K562 (cell line): Measurements from ENCODE around the gene CLCNKA. TPM values are rescaled to one million over a fixed set of nuclear protein-coding genes. Genes with fewer than 3 reads are reported as not detected.

Experiments used
- BCOR ChIP-seq: fragments of 450-650 bp; IDR thresholded peaks from 2 replicates; pipeline ENCODE4 v1.6.1; 2016
- E2F5 ChIP-seq: sonication (generic); formaldehyde crosslinking; IDR thresholded peaks from 2 replicates; pipeline ENCODE4 v1.8.0; 2022; ENCODE audit warnings: mild to moderate bottlenecking, missing genetic modification reagents
- HMGN3 ChIP-seq: IDR thresholded peaks from 2 replicates; pipeline ENCODE4 v1.6.1; 2011; ENCODE audit warnings: borderline replicate concordance, low read depth, mild to moderate bottlenecking, mixed read lengths, low read length; ENCODE audit not compliant: insufficient read length; ENCODE audit errors: extremely low read depth
- NFATC3 ChIP-seq: fragments of 450-650 bp; IDR thresholded peaks from 2 replicates; pipeline ENCODE4 v1.6.1; 2017; ENCODE audit warnings: mild to moderate bottlenecking
- POLR2H ChIP-seq: IDR thresholded peaks from 2 replicates; pipeline ENCODE4 v1.6.1; 2016; ENCODE audit warnings: missing genetic modification characterization, low read depth, mild to moderate bottlenecking, control low read depth, missing compliant biosample characterization, moderate library complexity
- TEAD4 ChIP-seq, 2 experiments: sonication (generic) in 1 of 2; formaldehyde crosslinking in 1 of 2; IDR thresholded peaks; 2 replicates each; pipeline versions ENCODE4 v1.6.1 to v1.8.0; 2012 to 2022; ENCODE audit warnings: borderline replicate concordance in 1 of 2, inconsistent platforms in 1 of 2, low read length in 1 of 2, mild to moderate bottlenecking in 1 of 2, missing genetic modification reagents in 1 of 2
- TSHZ1 ChIP-seq: fragments of 250-450 bp; sonication (Bioruptor Pico); IDR thresholded peaks from 2 replicates; pipeline ENCODE4 v1.4.0; 2020; ENCODE audit warnings: mild to moderate bottlenecking, moderate library complexity
- ZBTB17 ChIP-seq: fragments of 450-650 bp; formaldehyde crosslinking; IDR thresholded peaks from 2 replicates; pipeline ENCODE4 v1.4.0; 2020; ENCODE audit warnings: mild to moderate bottlenecking
- polyA plus RNA-seq, 8 experiments: library from polyadenylated mRNA; depleted of rRNA in 4 of 8; stranded (reverse) in 5 of 8; unstranded in 3 of 8; fragments of >200 nt; fragmentation: Nextera tagmentation in 2 of 8; fragmentation: Illumina TruSeq in 1 of 8; extraction: Ambion mirVana in 2 of 8; extraction: Trizol in 1 of 8; gene quantifications; 2 replicates each; pipeline versions ENCODE4 v1.2.1 to v1.2.3, GENCODE V29; 2011 to 2014; ENCODE audit warnings: inconsistent platforms in 1 of 8, missing spikeins in 1 of 8
- total RNA-seq, 7 experiments: library from RNA; depleted of rRNA in 6 of 7; stranded (reverse); fragments of >200 nt in 6 of 7; fragmentation: Illumina TruSeq in 2 of 7; extraction: Trizol in 2 of 7; gene quantifications; 2 replicates each; pipeline versions ENCODE4 v1.2.1 to v1.2.3, GENCODE V29; 2011 to 2021; ENCODE audit warnings: low replicate concordance in 1 of 7
- TF ChIP-seq, protein P1 (sequence below): sonication (generic); formaldehyde crosslinking; IDR thresholded peaks from 2 replicates; pipeline ENCODE4 v1.8.0; 2022; ENCODE audit warnings: missing genetic modification reagents, mild to moderate bottlenecking, borderline replicate concordance
- TF ChIP-seq, protein P2 (sequence below): fragments of 450-650 bp; IDR thresholded peaks from 2 replicates; pipeline ENCODE4 v1.6.1; 2018; ENCODE audit not compliant: partially characterized antibody

Gene CLCNKA
- total and polyA plus RNA-seq, 9 of the 15 experiments (the other 6 are each of a cell fraction or from before 2014, with no cell fraction given) = 0.03 to 0.37 (median 0.10) TPM; not detected in 3

- peak; percentile 83 for TF ChIP-seq HMGN3
- no peak for TF ChIP-seq E2F5
- TF ChIP-seq, protein P1, sequence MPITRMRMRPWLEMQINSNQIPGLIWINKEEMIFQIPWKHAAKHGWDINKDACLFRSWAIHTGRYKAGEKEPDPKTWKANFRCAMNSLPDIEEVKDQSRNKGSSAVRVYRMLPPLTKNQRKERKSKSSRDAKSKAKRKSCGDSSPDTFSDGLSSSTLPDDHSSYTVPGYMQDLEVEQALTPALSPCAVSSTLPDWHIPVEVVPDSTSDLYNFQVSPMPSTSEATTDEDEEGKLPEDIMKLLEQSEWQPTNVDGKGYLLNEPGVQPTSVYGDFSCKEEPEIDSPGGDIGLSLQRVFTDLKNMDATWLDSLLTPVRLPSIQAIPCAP = no peak
- TF ChIP-seq, protein P2, sequence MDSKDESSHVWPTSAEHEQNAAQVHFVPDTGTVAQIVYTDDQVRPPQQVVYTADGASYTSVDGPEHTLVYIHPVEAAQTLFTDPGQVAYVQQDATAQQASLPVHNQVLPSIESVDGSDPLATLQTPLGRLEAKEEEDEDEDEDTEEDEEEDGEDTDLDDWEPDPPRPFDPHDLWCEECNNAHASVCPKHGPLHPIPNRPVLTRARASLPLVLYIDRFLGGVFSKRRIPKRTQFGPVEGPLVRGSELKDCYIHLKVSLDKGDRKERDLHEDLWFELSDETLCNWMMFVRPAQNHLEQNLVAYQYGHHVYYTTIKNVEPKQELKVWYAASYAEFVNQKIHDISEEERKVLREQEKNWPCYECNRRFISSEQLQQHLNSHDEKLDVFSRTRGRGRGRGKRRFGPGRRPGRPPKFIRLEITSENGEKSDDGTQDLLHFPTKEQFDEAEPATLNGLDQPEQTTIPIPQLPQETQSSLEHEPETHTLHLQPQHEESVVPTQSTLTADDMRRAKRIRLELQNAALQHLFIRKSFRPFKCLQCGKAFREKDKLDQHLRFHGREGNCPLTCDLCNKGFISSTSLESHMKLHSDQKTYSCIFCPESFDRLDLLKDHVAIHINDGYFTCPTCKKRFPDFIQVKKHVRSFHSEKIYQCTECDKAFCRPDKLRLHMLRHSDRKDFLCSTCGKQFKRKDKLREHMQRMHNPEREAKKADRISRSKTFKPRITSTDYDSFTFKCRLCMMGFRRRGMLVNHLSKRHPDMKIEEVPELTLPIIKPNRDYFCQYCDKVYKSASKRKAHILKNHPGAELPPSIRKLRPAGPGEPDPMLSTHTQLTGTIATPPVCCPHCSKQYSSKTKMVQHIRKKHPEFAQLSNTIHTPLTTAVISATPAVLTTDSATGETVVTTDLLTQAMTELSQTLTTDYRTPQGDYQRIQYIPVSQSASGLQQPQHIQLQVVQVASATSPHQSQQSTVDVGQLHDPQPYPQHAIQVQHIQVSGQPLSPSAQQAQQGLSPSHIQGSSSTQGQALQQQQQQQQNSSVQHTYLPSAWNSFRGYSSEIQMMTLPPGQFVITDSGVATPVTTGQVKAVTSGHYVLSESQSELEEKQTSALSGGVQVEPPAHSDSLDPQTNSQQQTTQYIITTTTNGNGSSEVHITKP = no peak
- peak; percentile 96 for TF ChIP-seq BCOR
- TF ChIP-seq ZBTB17 (CRISPR knock-in tag) = peak; percentile 58; the same call in 1 of the 2 replicates
- peak; percentile 40; the same call in 1 of the 2 replicates for TF ChIP-seq TEAD4 (IDR thresholded peaks at IDR 0.05; ENCODE audit: low read length)
- no peak for TF ChIP-seq TEAD4 (CRISPR knock-in tag; IDR thresholded peaks at IDR 0.05; ENCODE audit: borderline replicate concordance)
- no peak for TF ChIP-seq TSHZ1 (CRISPR knock-in tag)
- peak; percentile 98 for TF ChIP-seq NFATC3
- TF ChIP-seq POLR2H (tag) = no peak
Measured at GRCh38 chr1:16013220-16013907, 8.5 kb upstream of the CLCNKA start (continued).
